ENCODE results near the gene SLC2A9.
"Not testable (repeated sequence)": the region's sequence is repeated elsewhere in the genome, so short reads cannot be mapped to it uniquely, and the experiment has no call there.

- not testable (repeated sequence) for TF ChIP-seq CTCF (conservative IDR thresholded peaks at IDR 0.05; ENCODE audit: low read length); EZH2phosphoT487 (IDR thresholded peaks at IDR 0.05; ENCODE audit: borderline replicate concordance, low read depth, low read length)
Measured at GRCh38 chr4:9796641-9797040, 224.7 kb downstream of the SLC2A9 start.

Data from OCI-LY7 (cell line).